HEK293 (cell line): ENCODE data around the gene TSPYL2.

Experiments
- AEBP2 ChIP-seq: fragments of 450-650 bp; formaldehyde crosslinking; IDR thresholded peaks from 2 replicates; pipeline ENCODE4 v1.5.1; 2016; ENCODE audit warnings: missing biosample characterization, missing genetic modification characterization, borderline replicate concordance
- BCL11B ChIP-seq: fragments of 450-650 bp; formaldehyde crosslinking; IDR thresholded peaks from 2 replicates; pipeline ENCODE4 v1.5.1; 2016; ENCODE audit warnings: low read depth, missing biosample characterization, missing genetic modification characterization
- HOXD13 ChIP-seq: sonication (generic); formaldehyde crosslinking; IDR thresholded peaks from 2 replicates; pipeline ENCODE4 v1.8.0; 2022; ENCODE audit warnings: missing genetic modification reagents, borderline replicate concordance
- KLF9 ChIP-seq: fragments of 450-650 bp; formaldehyde crosslinking; IDR thresholded peaks from 2 replicates; pipeline ENCODE4 v1.5.1; 2016; ENCODE audit warnings: missing biosample characterization, missing genetic modification characterization, low read depth
- PBX3 ChIP-seq: sonication (generic); formaldehyde crosslinking; IDR thresholded peaks from 2 replicates; pipeline ENCODE4 v1.8.1; 2022; ENCODE audit warnings: mild to moderate bottlenecking, moderate library complexity, missing genetic modification reagents
- PRDM2 ChIP-seq: fragments of 450-650 bp; formaldehyde crosslinking; IDR thresholded peaks from 2 replicates; pipeline ENCODE4 v1.5.1; 2016; ENCODE audit warnings: missing biosample characterization, missing genetic modification characterization, borderline replicate concordance
- REST ChIP-seq: fragments of 450-650 bp; formaldehyde crosslinking; IDR thresholded peaks from 2 replicates; pipeline ENCODE4 v1.5.1; 2016; ENCODE audit warnings: missing biosample characterization, missing genetic modification characterization
- TRIM28 ChIP-seq: IDR thresholded peaks from 2 replicates; pipeline ENCODE4 v1.6.1; 2011; ENCODE audit warnings: low read length, control low read depth, borderline replicate concordance
- ZBTB10 ChIP-seq: fragments of 450-650 bp; formaldehyde crosslinking; IDR thresholded peaks from 2 replicates; pipeline ENCODE4 v1.5.1; 2016; ENCODE audit warnings: missing biosample characterization, missing genetic modification characterization
- ZBTB17 ChIP-seq: fragments of 450-650 bp; formaldehyde crosslinking; IDR thresholded peaks from 2 replicates; pipeline ENCODE4 v1.5.1; 2016; ENCODE audit warnings: missing biosample characterization, missing genetic modification characterization
- ZBTB26 ChIP-seq: fragments of 450-650 bp; formaldehyde crosslinking; optimal IDR thresholded peaks from 2 replicates; pipeline ENCODE3; 2016; ENCODE audit warnings: missing biosample characterization, mild to moderate bottlenecking, missing genetic modification characterization
- ZBTB7A ChIP-seq: fragments of 450-650 bp; formaldehyde crosslinking; IDR thresholded peaks from 2 replicates; pipeline ENCODE4 v1.5.1; 2016; ENCODE audit warnings: low read depth, missing biosample characterization, missing genetic modification characterization
- ZFP41 ChIP-seq: fragments of 450-650 bp; formaldehyde crosslinking; IDR thresholded peaks from 2 replicates; pipeline ENCODE4 v1.5.1; 2016; ENCODE audit warnings: missing biosample characterization, missing genetic modification characterization, borderline replicate concordance
- ZNF133 ChIP-seq: fragments of 450-650 bp; formaldehyde crosslinking; IDR thresholded peaks from 2 replicates; pipeline ENCODE4 v1.5.1; 2016; ENCODE audit warnings: missing biosample characterization, missing genetic modification characterization
- ZNF2 ChIP-seq: fragments of 450-650 bp; formaldehyde crosslinking; IDR thresholded peaks from 2 replicates; pipeline ENCODE4 v1.5.1; 2016; ENCODE audit warnings: missing biosample characterization, missing genetic modification characterization
- ZNF223 ChIP-seq: fragments of 450-650 bp; formaldehyde crosslinking; IDR thresholded peaks from 2 replicates; pipeline ENCODE4 v1.5.1; 2016; ENCODE audit warnings: missing biosample characterization, missing genetic modification characterization
- ZNF521 ChIP-seq: fragments of 450-650 bp; formaldehyde crosslinking; IDR thresholded peaks from 2 replicates; pipeline ENCODE4 v1.5.1; 2017; ENCODE audit warnings: missing biosample characterization, mild to moderate bottlenecking, missing genetic modification characterization
- ZNF544 ChIP-seq: fragments of 450-650 bp; formaldehyde crosslinking; IDR thresholded peaks from 2 replicates; pipeline ENCODE4 v1.5.0; 2017; ENCODE audit warnings: missing biosample characterization, missing genetic modification characterization
- ZNF623 ChIP-seq: fragments of 450-650 bp; formaldehyde crosslinking; IDR thresholded peaks from 2 replicates; pipeline ENCODE4 v1.5.1; 2016; ENCODE audit warnings: missing biosample characterization, missing genetic modification characterization
- ZNF707 ChIP-seq: fragments of 450-650 bp; formaldehyde crosslinking; IDR thresholded peaks from 2 replicates; pipeline ENCODE4 v1.5.1; 2016; ENCODE audit warnings: missing biosample characterization, missing genetic modification characterization
- ZNF785 ChIP-seq: fragments of 450-650 bp; formaldehyde crosslinking; IDR thresholded peaks from 2 replicates; pipeline ENCODE4 v1.5.1; 2016; ENCODE audit warnings: missing biosample characterization, missing genetic modification characterization

The TSPYL2 gene

GRCh38 chrX:53081925-53082772, at the start of gene TSPYL2 (continued):
- TF ChIP-seq ZNF707 (tag by site-specific recombination) (no peak), REST (peak; percentile 13; the same call in 1 of the 2 replicates), ZBTB17 (tag by site-specific recombination) (no peak), ZNF544 (tag by site-specific recombination) (no peak), ZFP41 (tag by site-specific recombination) (no peak), HOXD13 (CRISPR knock-in tag) (no peak), TRIM28 (no peak), ZNF521 (no peak), ZNF623 (tag by site-specific recombination) (no peak), ZBTB10 (no peak), PBX3 (CRISPR knock-in tag) (0 out of 2 replicates have a peak, but pooled peaks have one; percentile 8), ZNF223 (tag by site-specific recombination) (no peak), ZNF2 (no peak), ZNF133 (tag by site-specific recombination) (no peak), ZBTB7A (tag by site-specific recombination) (no peak; the same call in 1 of the 2 replicates), BCL11B (no peak), KLF9 (tag by site-specific recombination) (peak; percentile 81), ZNF785 (no peak), ZBTB26 (tag by site-specific recombination) (peak; percentile 72), PRDM2 (tag by site-specific recombination) (no peak), AEBP2 (tag by site-specific recombination) (no peak)
